GM23338 (cell line): Measurements from ENCODE around the gene AFF3. TPM values are rescaled to one million over a fixed set of nuclear protein-coding genes. Genes with fewer than 3 reads are reported as not detected.

Source experiments
- ATAC-seq: fragments of 200-7000 bp; cut with Tn5 transposase; 3 replicates; pipeline ENCODE4 v1.9.1; 2020
- DNase-seq: peaks from one replicate; pipeline ENCODE4 v3.0.0-alpha.2; 2015; ENCODE audit warnings: low spot score
- H2AFZ ChIP-seq: fragments of 200-600 bp; sonication (generic); 2 replicates; pipeline ENCODE4 v1.8.0; 2016; ENCODE audit warnings: antibody characterized with exemption, mild to moderate bottlenecking, moderate library complexity
- H3F3A ChIP-seq: fragments of 200-600 bp; sonication (generic); replicated peaks from 2 replicates; pipeline ENCODE4 v1.8.0; 2017; ENCODE audit warnings: antibody characterized with exemption, mixed run types, low read depth
- H3K27ac ChIP-seq: fragments of 200-600 bp; sonication (generic); 2 replicates; pipeline ENCODE4 v1.6.1; 2016; ENCODE audit warnings: low read depth
- H3K27me3 ChIP-seq: fragments of 200-600 bp; sonication (generic); 2 replicates; pipeline ENCODE4 v1.8.0; 2016; ENCODE audit warnings: mild to moderate bottlenecking, mixed run types, moderate library complexity; ENCODE audit not compliant: insufficient read depth
- H3K36me3 ChIP-seq: fragments of 200-600 bp; sonication (generic); 2 replicates; pipeline ENCODE4 v1.8.0; 2016; ENCODE audit warnings: mild to moderate bottlenecking; ENCODE audit not compliant: insufficient read depth
- H3K4me1 ChIP-seq: fragments of 200-600 bp; sonication (generic); 2 replicates; pipeline ENCODE4 v1.8.0; 2016; ENCODE audit warnings: mild to moderate bottlenecking, moderate library complexity; ENCODE audit not compliant: insufficient read depth
- H3K4me2 ChIP-seq: fragments of 200-600 bp; sonication (generic); 2 replicates; pipeline ENCODE4 v1.7.1; 2017; ENCODE audit warnings: mixed run types
- H3K4me3 ChIP-seq: fragments of 200-600 bp; sonication (generic); 2 replicates; pipeline ENCODE4 v1.6.1; 2016; ENCODE audit warnings: mixed run types
- H3K79me2 ChIP-seq: fragments of 200-600 bp; sonication (generic); replicated peaks from 2 replicates; pipeline ENCODE4 v1.8.0; 2017; ENCODE audit warnings: mild to moderate bottlenecking; ENCODE audit not compliant: insufficient read depth
- H3K9me2 ChIP-seq: fragments of 200-600 bp; sonication (generic); 2 replicates; pipeline ENCODE4 v1.8.0; 2017; ENCODE audit not compliant: insufficient read depth
- H4K20me1 ChIP-seq: fragments of 200-600 bp; sonication (generic); replicated peaks from 2 replicates; pipeline ENCODE4 v1.8.0; 2017; ENCODE audit warnings: mild to moderate bottlenecking; ENCODE audit not compliant: insufficient read depth
- H3K27ac Mint-ChIP-seq: 2 replicates; pipeline ENCODE4 v1.8.0; 2020; ENCODE audit warnings: inconsistent platforms, mild to moderate bottlenecking, moderate library complexity, mixed read lengths
- H3K27me3 Mint-ChIP-seq: 3 replicates; pipeline ENCODE4 v1.8.0; 2022; ENCODE audit warnings: low read depth, mild to moderate bottlenecking, moderate library complexity, mixed read lengths, inconsistent platforms; ENCODE audit not compliant: insufficient read depth, poor library complexity
- H3K36me3 Mint-ChIP-seq: 3 replicates; pipeline ENCODE4 v1.8.0; 2021; ENCODE audit warnings: low read depth, mild to moderate bottlenecking, inconsistent platforms, moderate library complexity, mixed read lengths
- H3K4me1 Mint-ChIP-seq: 3 replicates; pipeline ENCODE4 v1.8.0; 2020; ENCODE audit warnings: mild to moderate bottlenecking, inconsistent platforms, mixed read lengths
- H3K4me3 Mint-ChIP-seq: 3 replicates; pipeline ENCODE4 v1.8.0; 2021; ENCODE audit warnings: moderate library complexity, mild to moderate bottlenecking, inconsistent platforms, mixed read lengths
- H3K9me3 Mint-ChIP-seq: 3 replicates; pipeline ENCODE4 v1.8.0; 2020; ENCODE audit warnings: moderate library complexity, mild to moderate bottlenecking, inconsistent platforms, mixed read lengths
- CREB1 ChIP-seq: fragments of 250-450 bp; sonication (Bioruptor Pico); IDR thresholded peaks from 2 replicates; pipeline ENCODE4 v1.5.0; 2020; ENCODE audit warnings: low read depth, mild to moderate bottlenecking, moderate library complexity
- ETS1 ChIP-seq: IDR thresholded peaks from 2 replicates; pipeline ENCODE4 v1.6.1; 2016; ENCODE audit warnings: antibody characterized with exemption
- EZH2 ChIP-seq: fragments of 200-600 bp; sonication (generic); IDR thresholded peaks from one replicate; pipeline ENCODE4 v1.8.0; 2017; ENCODE audit warnings: antibody characterized with exemption, mild to moderate bottlenecking, low read depth; ENCODE audit not compliant: unreplicated experiment
- EZH2phosphoT487 ChIP-seq: fragments of 200-600 bp; sonication (generic); IDR thresholded peaks from one replicate; pipeline ENCODE4 v1.8.1; 2018; ENCODE audit warnings: antibody characterized with exemption; ENCODE audit not compliant: unreplicated experiment
- JUNB ChIP-seq: IDR thresholded peaks from one replicate; pipeline ENCODE4 v1.6.1; 2016; ENCODE audit warnings: antibody characterized with exemption; ENCODE audit not compliant: unreplicated experiment
- NANOG ChIP-seq: IDR thresholded peaks from 2 replicates; pipeline ENCODE4 v1.6.1; 2016; ENCODE audit warnings: antibody characterized with exemption, borderline replicate concordance
- POLR2AphosphoS5 ChIP-seq: IDR thresholded peaks from 2 replicates; pipeline ENCODE4 v1.6.1; 2016; ENCODE audit warnings: antibody characterized with exemption, low read depth
- REST ChIP-seq: IDR thresholded peaks from one replicate; pipeline ENCODE4 v1.6.1; 2018; ENCODE audit warnings: antibody characterized with exemption; ENCODE audit not compliant: unreplicated experiment
- STAT1 ChIP-seq: IDR thresholded peaks from one replicate; pipeline ENCODE4 v1.6.1; 2016; ENCODE audit warnings: antibody characterized with exemption; ENCODE audit not compliant: unreplicated experiment
- ZNF114 ChIP-seq: fragments of 250-450 bp; sonication (Bioruptor Pico); IDR thresholded peaks from 2 replicates; pipeline ENCODE4 v1.5.0; 2020; ENCODE audit warnings: mild to moderate bottlenecking, moderate library complexity
- ZNF331 ChIP-seq: fragments of 250-450 bp; sonication (Bioruptor Pico); IDR thresholded peaks from 2 replicates; pipeline ENCODE4 v1.5.0; 2020; ENCODE audit warnings: low read depth, mild to moderate bottlenecking, moderate library complexity
- polyA plus RNA-seq: library from polyadenylated mRNA; unstranded; fragments of >200 nt; fragmentation: Nextera tagmentation; extraction: Ambion mirVana; gene quantifications from 2 replicates; pipeline ENCODE4 v1.2.1, GENCODE V29; 2016
- total RNA-seq: library from RNA; depleted of rRNA; stranded (reverse); fragments of >200 nt; shearing (Covaris generic); gene quantifications from 2 replicates; pipeline ENCODE4 v1.2.3, GENCODE V29; 2014
- TF ChIP-seq, protein P1 (sequence below), 2 experiments: fragments of 200-600 bp in 1 of 2; sonication (generic) in 1 of 2; conservative IDR thresholded peaks; 2 replicates each; pipeline versions ENCODE4 v1.5.1 to v1.6.1; 2016 to 2017; ENCODE audit warnings: antibody characterized with exemption in 2 of 2, low read depth in 2 of 2, mild to moderate bottlenecking in 2 of 2, moderate library complexity in 1 of 2
- TF ChIP-seq, protein P2 (sequence below): fragments of 250-450 bp; sonication (Bioruptor Pico); IDR thresholded peaks from 2 replicates; pipeline ENCODE4 v1.5.0; 2020; ENCODE audit warnings: mild to moderate bottlenecking, moderate library complexity

Gene AFF3
- total and polyA plus RNA-seq, 2 experiments from 2014 or later, result 0.73 to 1.4 TPM

- DNase-seq, result no peak
- Histone ChIP-seq H4K20me1 (no peaks in the 10 kb centered on the region), H3F3A (no peaks in the 10 kb centered on the region), H3K27me3 (no peaks in the 10 kb centered on the region), H2AFZ (no peak overlapping the region), H3K27ac (no peak overlapping the region), H3K4me3 (no peak overlapping the region), H3K36me3 (no peaks in the 10 kb centered on the region), H3K79me2 (no peaks in the 10 kb centered on the region), H3K4me2 (no peak overlapping the region), H3K9me2 (no peaks in the 10 kb centered on the region), H3K4me1 (no peaks in the 10 kb centered on the region)
- H3K4me3 Mint-ChIP-seq, result no peak overlapping the region
- H3K9me3 Mint-ChIP-seq, result no peaks in the 10 kb centered on the region
- H3K27me3 Mint-ChIP-seq, result peaks cover 7% of the 10 kb centered on the region
- no peak for ATAC-seq
- H3K36me3 Mint-ChIP-seq, result no peaks in the 10 kb centered on the region
- H3K27ac Mint-ChIP-seq, result no peak overlapping the region
- H3K4me1 Mint-ChIP-seq, result peaks cover 2% of the 10 kb centered on the region; the same call in 2 of the 3 replicates
- TF ChIP-seq NANOG (no peak), EZH2 (no peak), ZNF331 (CRISPR knock-in tag) (no peak), JUNB (no peak), EZH2phosphoT487 (no peak), STAT1 (no peak), POLR2AphosphoS5 (no peak), ZNF114 (no peak), CREB1 (CRISPR knock-in tag) (no peak), ETS1 (no peak), REST (no peak)
- TF ChIP-seq, protein P1, sequence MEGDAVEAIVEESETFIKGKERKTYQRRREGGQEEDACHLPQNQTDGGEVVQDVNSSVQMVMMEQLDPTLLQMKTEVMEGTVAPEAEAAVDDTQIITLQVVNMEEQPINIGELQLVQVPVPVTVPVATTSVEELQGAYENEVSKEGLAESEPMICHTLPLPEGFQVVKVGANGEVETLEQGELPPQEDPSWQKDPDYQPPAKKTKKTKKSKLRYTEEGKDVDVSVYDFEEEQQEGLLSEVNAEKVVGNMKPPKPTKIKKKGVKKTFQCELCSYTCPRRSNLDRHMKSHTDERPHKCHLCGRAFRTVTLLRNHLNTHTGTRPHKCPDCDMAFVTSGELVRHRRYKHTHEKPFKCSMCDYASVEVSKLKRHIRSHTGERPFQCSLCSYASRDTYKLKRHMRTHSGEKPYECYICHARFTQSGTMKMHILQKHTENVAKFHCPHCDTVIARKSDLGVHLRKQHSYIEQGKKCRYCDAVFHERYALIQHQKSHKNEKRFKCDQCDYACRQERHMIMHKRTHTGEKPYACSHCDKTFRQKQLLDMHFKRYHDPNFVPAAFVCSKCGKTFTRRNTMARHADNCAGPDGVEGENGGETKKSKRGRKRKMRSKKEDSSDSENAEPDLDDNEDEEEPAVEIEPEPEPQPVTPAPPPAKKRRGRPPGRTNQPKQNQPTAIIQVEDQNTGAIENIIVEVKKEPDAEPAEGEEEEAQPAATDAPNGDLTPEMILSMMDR (conservative IDR thresholded peaks at IDR 0.05; ENCODE audit: low read depth in 2 of 2), result no peak
- TF ChIP-seq, protein P2, sequence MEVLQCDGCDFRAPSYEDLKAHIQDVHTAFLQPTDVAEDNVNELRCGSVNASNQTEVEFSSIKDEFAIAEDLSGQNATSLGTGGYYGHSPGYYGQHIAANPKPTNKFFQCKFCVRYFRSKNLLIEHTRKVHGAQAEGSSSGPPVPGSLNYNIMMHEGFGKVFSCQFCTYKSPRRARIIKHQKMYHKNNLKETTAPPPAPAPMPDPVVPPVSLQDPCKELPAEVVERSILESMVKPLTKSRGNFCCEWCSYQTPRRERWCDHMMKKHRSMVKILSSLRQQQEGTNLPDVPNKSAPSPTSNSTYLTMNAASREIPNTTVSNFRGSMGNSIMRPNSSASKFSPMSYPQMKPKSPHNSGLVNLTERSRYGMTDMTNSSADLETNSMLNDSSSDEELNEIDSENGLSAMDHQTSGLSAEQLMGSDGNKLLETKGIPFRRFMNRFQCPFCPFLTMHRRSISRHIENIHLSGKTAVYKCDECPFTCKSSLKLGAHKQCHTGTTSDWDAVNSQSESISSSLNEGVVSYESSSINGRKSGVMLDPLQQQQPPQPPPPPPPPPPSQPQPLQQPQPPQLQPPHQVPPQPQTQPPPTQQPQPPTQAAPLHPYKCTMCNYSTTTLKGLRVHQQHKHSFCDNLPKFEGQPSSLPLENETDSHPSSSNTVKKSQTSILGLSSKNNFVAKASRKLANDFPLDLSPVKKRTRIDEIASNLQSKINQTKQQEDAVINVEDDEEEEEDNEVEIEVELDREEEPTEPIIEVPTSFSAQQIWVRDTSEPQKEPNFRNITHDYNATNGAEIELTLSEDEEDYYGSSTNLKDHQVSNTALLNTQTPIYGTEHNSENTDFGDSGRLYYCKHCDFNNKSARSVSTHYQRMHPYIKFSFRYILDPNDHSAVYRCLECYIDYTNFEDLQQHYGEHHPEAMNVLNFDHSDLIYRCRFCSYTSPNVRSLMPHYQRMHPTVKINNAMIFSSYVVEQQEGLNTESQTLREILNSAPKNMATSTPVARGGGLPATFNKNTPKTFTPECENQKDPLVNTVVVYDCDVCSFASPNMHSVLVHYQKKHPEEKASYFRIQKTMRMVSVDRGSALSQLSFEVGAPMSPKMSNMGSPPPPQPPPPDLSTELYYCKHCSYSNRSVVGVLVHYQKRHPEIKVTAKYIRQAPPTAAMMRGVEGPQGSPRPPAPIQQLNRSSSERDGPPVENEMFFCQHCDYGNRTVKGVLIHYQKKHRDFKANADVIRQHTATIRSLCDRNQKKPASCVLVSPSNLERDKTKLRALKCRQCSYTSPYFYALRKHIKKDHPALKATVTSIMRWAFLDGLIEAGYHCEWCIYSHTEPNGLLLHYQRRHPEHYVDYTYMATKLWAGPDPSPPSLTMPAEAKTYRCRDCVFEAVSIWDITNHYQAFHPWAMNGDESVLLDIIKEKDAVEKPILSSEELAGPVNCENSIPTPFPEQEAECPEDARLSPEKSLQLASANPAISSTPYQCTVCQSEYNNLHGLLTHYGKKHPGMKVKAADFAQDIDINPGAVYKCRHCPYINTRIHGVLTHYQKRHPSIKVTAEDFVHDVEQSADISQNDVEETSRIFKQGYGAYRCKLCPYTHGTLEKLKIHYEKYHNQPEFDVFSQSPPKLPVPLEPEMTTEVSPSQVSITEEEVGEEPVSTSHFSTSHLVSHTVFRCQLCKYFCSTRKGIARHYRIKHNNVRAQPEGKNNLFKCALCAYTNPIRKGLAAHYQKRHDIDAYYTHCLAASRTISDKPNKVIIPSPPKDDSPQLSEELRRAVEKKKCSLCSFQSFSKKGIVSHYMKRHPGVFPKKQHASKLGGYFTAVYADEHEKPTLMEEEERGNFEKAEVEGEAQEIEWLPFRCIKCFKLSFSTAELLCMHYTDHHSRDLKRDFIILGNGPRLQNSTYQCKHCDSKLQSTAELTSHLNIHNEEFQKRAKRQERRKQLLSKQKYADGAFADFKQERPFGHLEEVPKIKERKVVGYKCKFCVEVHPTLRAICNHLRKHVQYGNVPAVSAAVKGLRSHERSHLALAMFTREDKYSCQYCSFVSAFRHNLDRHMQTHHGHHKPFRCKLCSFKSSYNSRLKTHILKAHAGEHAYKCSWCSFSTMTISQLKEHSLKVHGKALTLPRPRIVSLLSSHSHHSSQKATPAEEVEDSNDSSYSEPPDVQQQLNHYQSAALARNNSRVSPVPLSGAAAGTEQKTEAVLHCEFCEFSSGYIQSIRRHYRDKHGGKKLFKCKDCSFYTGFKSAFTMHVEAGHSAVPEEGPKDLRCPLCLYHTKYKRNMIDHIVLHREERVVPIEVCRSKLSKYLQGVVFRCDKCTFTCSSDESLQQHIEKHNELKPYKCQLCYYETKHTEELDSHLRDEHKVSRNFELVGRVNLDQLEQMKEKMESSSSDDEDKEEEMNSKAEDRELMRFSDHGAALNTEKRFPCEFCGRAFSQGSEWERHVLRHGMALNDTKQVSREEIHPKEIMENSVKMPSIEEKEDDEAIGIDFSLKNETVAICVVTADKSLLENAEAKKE (CRISPR knock-in tag), result no peak
Measured at GRCh38 chr2:99899058-99899855, 243.1 kb downstream of the AFF3 start.
